T-helper 22 cell (primary cell): Measurements from ENCODE around the gene PTAR1.
"Not testable (repeated sequence)": the region's sequence is repeated elsewhere in the genome, so short reads cannot be mapped to it uniquely, and the experiment has no call there.

Experiments
- DNase-seq: peaks from one replicate; pipeline ENCODE4 v3.0.0-alpha.2; 2020; ENCODE audit warnings: low read depth

Gene PTAR1, protein sequence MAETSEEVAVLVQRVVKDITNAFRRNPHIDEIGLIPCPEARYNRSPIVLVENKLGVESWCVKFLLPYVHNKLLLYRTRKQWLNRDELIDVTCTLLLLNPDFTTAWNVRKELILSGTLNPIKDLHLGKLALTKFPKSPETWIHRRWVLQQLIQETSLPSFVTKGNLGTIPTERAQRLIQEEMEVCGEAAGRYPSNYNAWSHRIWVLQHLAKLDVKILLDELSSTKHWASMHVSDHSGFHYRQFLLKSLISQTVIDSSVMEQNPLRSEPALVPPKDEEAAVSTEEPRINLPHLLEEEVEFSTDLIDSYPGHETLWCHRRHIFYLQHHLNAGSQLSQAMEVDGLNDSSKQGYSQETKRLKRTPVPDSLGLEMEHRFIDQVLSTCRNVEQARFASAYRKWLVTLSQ

GRCh38 chr9:69759421-69760277 is at the start of gene PTAR1:
TSS of gene PTAR1 (minus strand) at chr9:69760011. CDS start at chr9:69759938, 73 bp downstream.
- peak; percentile 78 for DNase-seq

DNA sequence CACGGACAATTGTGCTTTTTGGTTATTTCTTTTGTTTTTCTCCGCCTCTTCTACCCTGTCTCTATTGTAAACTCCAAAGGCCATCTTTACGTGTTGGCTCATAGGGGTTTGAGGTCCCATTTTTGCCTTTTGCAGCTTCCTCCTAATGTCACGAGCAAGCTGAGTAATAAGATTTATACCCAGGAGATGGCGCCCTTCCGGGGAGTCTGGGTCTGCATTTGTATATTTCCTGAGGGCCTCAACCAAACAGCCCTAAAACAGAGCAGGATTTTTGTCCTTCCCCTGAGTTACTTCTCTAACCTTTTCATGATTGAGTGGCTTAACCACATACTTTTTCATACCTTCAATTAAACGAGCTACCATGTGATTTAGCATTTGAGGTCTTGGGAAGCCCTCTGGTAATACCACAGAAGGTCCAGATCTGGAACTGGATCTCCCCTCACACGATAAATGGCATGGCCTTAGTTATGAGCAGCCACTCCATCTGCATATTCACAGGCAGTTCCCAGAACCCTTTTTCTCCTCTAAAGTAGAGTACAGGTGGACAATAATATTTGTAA is 49.6 kb upstream of the PTAR1 start:
- DNase-seq: no peak

DNA sequence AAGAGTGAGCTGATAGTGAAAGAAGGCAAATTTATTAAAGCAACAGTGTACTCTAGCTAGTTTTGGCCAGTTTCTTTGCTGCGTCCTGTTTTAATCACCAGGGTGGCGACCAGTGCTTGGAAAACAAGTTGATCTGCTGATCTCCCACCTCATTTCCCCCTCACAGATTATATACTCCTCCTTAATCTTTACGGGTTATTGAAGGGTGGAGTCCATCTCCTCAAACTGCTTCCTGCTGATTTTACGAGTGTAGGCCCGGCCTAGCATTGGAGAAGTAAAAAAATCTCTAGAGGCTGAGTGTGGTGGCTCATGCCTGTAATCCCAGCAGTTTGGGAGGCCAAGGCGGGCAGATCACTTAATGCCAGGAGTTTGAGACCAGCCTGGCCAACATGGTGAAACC is 46.8 kb upstream of the PTAR1 start:
- no peak for DNase-seq

GRCh38 chr9:69805962-69806515 is 46.2 kb upstream of the PTAR1 start:
- DNase-seq: no peak

DNA sequence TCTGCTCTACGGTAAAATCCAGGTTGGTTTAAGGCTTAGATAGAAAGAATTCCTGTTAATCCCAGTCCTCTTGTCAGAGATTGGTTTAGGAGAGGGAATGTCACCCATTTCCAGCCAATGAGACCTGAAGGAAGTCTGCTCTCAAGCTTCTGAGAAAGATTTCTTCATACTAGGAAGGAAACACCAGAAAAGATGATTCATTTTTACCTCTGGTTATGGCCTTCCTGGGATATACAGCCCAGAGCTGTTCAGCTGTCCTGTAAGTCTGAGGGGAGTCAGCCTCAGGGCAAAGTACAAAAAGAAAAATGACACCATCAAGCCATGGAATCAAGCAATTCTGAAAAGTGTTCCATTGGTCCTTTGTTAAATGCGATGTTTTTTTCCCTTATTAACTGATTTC is 42.2 kb upstream of the PTAR1 start:
- no peak for DNase-seq

- DNase-seq: not testable (repeated sequence)
Measured at GRCh38 chr9:69800027-69800426, 40.2 kb upstream of the PTAR1 start.

GRCh38 chr9:69799521-69799920 is 39.7 kb upstream of the PTAR1 start:
- not testable (repeated sequence) for DNase-seq

GRCh38 chr9:69798744-69799143 is 38.9 kb upstream of the PTAR1 start:
- DNase-seq: no peak

DNA sequence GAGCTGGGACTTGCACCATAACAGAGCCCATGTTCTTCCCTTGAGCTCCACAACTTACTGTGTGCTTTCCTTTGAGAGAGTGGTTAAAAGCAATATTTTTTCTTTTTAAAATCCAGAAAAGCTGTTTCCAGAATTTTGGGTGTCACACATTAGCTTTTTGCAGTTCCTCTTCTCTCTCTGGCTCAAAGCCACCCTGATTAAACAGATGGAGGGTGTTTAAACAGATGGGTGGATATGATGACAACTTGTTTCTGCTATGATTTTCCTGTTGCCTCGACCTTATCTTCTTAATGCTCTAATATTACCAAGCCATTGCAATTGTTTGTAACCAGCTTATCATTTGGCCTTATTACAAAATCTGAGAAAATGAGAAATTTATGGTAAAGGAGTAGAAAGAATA is 37.9 kb upstream of the PTAR1 start:
- DNase-seq: no peak

GRCh38 chr9:69794356-69794755 is 34.5 kb upstream of the PTAR1 start:
- no peak for DNase-seq

DNA sequence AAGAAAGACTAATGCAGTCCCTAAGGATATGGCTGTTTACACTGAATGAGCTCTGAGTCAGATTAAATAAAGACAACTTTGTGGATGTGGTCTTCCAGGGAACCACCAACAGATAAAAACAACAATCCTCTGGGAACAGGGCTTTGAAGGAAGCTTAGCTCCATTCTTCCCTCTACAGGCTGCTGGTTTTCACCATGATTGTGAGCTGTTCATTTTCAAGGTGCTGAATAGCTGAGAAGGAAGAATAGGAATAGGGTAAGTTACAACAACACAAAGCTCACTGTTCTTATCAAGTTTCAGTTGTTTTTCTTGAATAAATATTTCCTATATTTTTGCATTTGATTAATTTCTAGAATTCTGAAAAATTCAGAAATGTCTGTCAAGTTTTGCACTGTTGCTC is 25.9 kb upstream of the PTAR1 start:
- no peak for DNase-seq

- DNase-seq: no peak
Measured at GRCh38 chr9:69773258-69773657, 13.4 kb upstream of the PTAR1 start.

- DNase-seq: no peak
Measured at GRCh38 chr9:69771775-69772418, 12.1 kb upstream of the PTAR1 start.

- DNase-seq: no peak
Measured at GRCh38 chr9:69768716-69769115, 8.9 kb upstream of the PTAR1 start.

DNA sequence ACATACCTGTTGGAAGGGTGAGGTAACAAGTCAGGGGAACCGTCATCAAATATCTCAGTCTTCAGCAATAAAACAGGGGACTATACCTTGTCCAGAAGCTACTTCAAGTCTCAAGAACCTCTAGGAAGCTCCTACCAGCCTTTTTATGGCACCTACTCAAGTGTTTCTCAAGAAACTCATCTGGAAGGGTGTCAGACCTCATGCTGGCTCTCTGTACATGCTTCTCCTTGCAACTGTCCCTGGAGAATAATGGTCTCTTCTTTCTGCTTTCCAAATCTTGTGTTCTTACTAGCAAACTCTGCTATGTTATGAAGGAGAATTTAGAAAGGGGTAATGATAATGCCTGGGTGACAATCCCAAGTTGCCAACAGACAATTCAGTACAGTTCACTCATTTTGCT is 8.3 kb upstream of the PTAR1 start:
- no peak for DNase-seq

- not testable (repeated sequence) for DNase-seq
Measured at GRCh38 chr9:69763862-69764261, 4.1 kb upstream of the PTAR1 start.

- DNase-seq: no peak
Measured at GRCh38 chr9:69762527-69762926, 2.7 kb upstream of the PTAR1 start.

GRCh38 chr9:69760278-69760610 is 433 bp upstream of the PTAR1 start:
- DNase-seq: no peak

- DNase-seq: no peak
Measured at GRCh38 chr9:69759021-69759420, 790 bp downstream of the PTAR1 start.

DNA sequence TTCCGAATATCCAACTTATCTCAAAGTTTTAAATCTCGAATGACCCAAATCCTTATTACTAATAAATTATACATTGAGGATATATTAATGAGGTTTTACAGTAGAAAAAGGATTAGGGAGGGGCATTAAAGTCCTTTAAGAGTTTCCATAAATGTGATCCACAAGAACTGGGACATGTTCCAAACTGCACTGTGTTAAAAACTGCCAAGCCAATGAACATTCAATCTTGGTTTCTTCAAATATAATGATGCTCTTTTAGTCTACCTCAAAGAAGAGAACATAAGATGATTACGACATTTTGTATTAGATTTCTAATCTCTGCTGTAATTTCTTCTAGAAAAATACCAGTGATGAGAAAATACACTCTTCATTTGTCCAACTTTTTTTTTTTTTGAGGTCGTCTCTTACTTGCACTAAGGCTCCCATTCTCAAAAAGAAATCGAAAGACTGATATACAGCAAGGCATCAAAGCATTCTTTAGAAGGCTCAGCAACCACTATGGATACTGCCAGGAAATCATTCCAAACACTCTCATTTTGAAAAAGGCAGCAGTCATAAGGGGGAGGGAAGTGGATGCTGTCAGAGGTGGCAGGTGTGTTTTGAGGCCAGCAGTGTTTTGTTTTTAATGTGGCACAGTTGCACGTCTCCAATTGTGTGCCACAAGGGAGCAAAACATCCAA is 1.7 kb downstream of the PTAR1 start:
- no peak for DNase-seq

- DNase-seq: no peak
Measured at GRCh38 chr9:69755205-69755604, 4.6 kb downstream of the PTAR1 start.

DNA sequence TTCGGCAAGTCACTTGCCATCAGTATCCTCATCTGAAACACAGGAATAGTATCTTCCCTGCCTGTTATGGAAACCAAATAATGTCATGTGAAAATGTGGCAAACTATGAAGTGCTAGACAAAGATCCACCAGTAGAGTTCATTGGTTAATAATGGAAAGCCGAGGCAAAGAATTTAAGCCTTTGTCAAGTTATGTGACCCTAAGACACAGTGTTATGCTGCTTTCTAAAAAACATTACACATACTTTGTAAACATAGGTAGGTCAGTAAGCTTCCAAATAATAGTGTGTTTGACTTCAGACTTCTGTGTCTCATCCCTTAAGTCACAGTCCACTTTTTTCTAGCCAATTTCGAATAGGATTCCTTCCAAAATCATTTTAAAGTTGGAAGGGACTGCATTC is 6.0 kb downstream of the PTAR1 start:
- DNase-seq: no peak
